ENCODE results near the gene DEPDC4.
"Not testable (repeated sequence)": the region's sequence is repeated elsewhere in the genome, so short reads cannot be mapped to it uniquely, and the experiment has no call there.

Gene DEPDC4

GRCh38 chr12:100266835-100267602 lies at the start of gene DEPDC4, which contains the start of gene SCYL2:
DEPDC4 (minus strand) TSS chr12:100267079; CDS start chr12:100267076, 3 bp downstream.
SCYL2 (plus strand) TSS chr12:100267177; CDS start chr12:100282971, 15,794 bp downstream.
- DNase-seq (ENCODE audit: low read depth, low spot score) = peak; percentile 93

GRCh38 chr12:100311317-100311716 lies 44.4 kb upstream of the DEPDC4 start:
- DNase-seq (ENCODE audit: low read depth, low spot score) = no peak

DNA sequence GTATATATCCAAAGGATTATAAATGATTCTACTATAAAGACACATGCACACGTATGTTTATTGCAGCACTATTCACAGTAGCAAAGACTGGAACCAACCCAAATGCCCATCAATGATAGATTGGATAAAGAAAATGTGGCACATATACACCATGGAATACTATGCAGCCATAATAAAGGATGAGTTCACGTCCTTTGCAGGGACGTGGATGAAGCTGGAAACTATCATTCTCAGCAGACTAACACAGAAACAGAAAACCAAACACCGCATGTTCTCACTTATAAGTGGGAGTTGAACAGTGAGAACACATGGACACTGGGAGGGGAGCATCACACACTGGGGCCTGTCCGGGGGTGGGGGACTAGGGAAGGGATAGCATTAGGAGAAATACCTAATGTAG lies 41.3 kb upstream of the DEPDC4 start:
- not testable (repeated sequence) for DNase-seq (ENCODE audit: low read depth, low spot score)

GRCh38 chr12:100304334-100304733 lies 37.5 kb upstream of the DEPDC4 start:
- not testable (repeated sequence) for DNase-seq (ENCODE audit: low read depth, low spot score)

- DNase-seq (ENCODE audit: low read depth, low spot score) = no peak
Measured at GRCh38 chr12:100303831-100304230, 37.0 kb upstream of the DEPDC4 start.

GRCh38 chr12:100302081-100302480 lies 35.2 kb upstream of the DEPDC4 start:
- no peak for DNase-seq (ENCODE audit: low read depth, low spot score)

DNA sequence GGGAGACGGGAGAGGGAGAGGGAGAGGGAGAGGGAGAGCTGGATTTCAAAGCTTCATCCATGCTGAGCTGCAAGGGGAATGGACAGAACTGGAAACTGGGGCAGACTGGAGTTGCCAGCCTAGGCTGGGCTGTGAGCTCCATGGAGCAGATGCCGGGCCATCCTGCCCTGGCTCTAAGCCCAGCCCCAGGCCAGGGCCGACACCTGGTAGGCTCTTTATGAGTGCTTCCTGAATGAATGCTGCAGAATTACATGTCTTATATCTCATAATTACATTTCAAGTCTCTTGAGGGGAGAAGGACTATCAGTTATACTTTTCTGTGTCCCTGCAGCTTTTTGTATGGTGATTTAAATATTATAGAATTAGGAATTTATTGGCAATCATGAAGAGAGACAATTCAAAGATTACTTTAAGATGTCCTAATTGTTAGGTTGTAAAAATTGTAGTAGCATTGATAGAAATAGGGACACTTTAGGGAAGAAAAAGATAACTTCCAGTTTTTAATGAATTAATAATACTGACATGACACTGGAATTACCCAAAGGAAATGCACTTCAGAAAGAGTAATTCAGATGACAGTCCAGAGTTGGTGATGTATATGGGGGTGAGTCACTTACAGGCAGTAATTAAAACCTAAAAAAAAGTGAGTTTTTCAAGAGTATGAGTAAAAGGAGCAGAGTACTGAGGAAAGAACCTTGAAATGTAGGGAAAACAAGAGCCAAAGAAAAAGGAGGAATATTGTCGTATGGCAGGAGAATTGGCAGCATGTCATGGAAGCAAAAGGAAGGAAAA lies 29.1 kb upstream of the DEPDC4 start:
- DNase-seq (ENCODE audit: low read depth, low spot score) = no peak

DNA sequence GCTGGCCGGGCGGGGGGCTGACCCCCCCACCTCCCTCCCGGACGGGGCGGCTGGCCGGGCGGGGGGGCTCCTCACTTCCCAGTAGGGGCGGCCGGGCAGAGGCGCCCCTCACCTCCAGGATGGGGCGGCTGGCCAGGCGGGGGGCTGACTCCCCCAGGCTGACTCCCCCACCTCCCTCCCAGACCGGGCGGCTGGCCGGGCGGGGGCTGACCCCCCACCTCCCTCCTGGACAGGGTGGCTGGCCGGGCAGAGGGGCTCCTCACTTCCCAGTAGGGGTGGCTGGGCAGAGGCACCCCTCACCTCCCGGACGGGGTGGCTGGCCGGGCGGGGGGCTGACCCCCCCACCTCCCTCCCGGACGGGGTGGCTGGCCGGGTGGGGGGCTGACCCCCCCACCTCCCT lies 27.5 kb upstream of the DEPDC4 start:
- not testable (repeated sequence) for DNase-seq (ENCODE audit: low read depth, low spot score)

DNA sequence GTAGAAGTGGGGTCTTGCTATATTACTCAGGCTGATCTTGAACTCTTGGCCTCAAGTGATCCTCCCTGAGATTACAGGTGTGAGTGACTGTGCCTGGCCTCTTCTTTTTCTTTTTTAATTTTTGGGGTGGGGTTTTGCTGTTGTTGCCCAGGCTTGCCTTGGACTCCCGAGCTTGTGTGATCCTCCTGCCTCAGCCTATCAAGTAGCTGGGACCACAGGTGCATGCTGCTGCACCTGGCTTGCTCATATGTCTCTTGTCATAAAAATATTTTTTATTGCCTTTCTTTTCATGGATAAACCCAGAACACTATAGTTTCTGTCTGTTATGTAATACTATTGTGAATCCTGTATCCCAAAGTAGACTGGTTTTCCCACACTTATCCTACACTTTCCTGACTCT lies 26.1 kb upstream of the DEPDC4 start:
- DNase-seq (ENCODE audit: low read depth, low spot score) = no peak

DNA sequence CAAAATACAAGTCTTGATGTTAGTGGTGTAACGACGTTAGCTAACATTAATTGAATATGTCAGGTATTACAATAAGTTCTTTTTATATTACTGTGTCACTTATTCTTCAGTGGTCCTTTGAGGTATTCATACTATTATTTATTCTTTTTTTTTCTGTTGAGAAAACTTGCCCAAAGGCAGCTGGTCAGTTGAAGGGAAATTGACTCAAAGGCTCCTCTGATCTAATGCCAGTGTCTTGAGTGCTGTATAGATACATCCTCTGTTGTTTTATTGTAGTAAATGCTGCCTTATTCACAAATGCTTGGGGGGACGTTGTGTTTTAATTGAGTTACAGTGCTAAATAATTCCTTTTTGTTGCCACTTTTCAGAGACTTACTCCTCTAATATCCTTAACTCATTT lies 23.1 kb upstream of the DEPDC4 start:
- DNase-seq (ENCODE audit: low read depth, low spot score) = no peak

- DNase-seq (ENCODE audit: low read depth, low spot score) = no peak
Measured at GRCh38 chr12:100289038-100289437, 22.2 kb upstream of the DEPDC4 start.

DNA sequence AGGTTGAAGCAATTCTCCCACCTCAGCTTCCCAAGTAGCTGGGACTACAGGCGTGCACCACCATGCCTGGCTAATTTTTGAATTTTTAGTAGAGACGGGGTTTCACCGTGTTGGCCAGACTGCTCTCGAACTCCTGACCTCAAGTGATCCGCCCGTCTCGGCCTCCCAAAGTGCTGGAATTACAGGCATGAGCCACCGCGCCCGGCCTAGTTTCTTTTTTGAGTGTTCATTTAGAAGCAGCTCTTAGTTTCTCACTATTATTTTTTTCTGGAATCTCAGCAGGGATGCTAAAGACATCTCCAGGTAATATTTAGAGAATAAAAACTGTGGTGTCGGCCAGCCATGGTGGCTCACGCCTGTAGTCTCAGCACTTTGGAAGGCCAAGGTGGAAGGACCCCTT lies 17.7 kb upstream of the DEPDC4 start:
- DNase-seq (ENCODE audit: low read depth, low spot score) = not testable (repeated sequence)

DNA sequence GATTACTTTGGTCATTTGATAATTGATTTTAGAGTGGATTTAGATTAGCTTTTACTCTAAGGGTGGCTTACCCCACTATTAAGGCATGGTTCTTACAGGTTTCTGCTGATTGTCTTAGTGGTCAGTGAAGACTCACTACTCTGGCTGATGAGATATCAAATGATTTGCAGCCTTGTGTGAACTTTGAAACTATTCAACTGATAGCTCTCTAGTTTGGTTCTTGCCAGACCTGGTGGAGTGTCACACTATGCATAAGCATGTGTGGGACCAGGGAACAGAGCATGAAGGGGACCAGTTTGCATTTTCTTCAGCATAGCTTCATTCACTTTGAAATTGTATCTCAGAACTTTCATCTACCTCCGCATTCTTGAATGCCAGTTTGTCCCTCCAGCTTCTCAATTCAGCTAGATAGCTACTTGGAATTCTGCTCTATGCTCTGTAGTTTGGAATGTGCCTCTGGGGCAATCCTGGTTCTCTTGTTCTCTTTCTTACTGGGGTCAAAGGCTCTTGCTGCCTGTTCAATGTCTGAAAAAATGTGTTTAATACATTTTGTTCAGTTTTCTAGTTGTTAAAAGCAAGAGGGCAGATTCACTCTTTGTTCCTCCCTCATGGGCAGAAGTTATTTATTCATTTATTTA lies 12.8 kb upstream of the DEPDC4 start:
- DNase-seq (ENCODE audit: low read depth, low spot score) = no peak

DNA sequence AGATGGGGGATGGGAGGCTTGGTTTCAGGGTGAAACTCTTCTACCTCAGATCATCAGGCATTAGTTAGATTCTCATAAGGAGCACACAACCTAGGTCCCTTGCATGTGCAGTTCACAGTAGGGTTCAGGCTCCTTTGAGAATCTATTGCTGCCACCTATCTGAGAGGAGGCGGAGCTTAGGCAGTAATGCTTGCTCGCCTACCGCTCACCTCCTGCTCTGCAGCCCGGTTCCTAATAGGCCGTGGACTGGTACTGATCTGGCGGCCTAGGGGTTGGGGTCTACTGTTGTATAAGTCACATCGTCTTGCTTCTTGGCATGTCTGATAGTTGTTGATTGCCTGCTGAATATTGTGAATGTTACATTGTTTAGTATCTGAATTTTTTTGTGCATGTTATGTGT lies 12.3 kb upstream of the DEPDC4 start:
- DNase-seq (ENCODE audit: low read depth, low spot score) = no peak

DNA sequence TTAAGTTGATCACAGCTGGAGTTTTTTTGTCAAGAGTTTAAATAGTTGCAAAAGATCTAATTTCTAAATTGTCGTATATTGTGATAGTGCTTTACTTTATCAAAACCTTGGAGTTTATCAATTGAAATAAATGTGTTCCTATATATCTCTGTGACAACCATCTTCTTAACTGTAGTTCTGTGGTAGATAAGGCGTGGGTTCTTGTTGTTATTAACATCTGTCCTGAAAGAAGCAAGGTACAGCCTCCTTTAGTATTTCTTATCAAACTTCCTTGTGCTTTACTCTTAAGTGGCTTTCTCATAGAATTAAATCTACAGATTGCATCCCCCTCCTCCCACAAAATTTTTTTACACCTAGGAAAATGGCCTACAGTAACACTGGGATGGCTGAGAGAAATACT lies 7.4 kb upstream of the DEPDC4 start:
- no peak for DNase-seq (ENCODE audit: low read depth, low spot score)

- DNase-seq (ENCODE audit: low read depth, low spot score) = no peak
Measured at GRCh38 chr12:100273782-100274181, 6.9 kb upstream of the DEPDC4 start.

DNA sequence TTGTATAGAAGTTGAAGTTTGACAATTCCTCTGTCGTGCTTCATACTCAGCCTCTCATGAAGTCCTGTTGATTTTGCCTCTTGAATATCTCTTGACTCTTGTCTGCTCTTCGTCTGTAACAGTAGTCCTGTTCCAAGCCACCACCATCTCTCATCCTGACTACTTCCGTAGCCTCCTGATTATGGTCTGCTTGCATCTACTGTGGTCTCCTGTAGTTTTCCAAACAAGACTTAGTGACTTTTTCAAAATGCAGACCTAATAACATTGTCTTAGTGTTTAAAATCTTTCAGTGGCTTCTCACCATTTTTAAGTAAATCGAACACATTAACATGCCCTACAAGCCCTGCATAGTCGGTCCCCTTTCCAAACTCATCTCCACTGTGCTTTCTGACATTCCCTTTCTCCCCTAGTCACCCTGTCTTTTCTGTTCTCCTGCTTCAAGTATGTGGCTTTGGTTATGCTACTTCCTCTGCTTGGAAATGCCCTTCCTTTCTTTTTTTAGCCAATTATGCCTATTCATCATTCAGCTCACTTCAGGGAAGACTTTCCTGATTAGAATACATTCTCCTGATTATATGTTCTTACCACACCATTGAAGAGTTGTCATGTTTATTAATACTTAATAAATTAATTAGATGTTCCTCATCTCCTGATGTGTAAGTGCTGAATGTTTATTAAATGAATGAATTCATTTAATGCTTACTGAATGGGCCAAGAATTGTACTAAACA lies 2.1 kb upstream of the DEPDC4 start:
- DNase-seq (ENCODE audit: low read depth, low spot score) = no peak

DNA sequence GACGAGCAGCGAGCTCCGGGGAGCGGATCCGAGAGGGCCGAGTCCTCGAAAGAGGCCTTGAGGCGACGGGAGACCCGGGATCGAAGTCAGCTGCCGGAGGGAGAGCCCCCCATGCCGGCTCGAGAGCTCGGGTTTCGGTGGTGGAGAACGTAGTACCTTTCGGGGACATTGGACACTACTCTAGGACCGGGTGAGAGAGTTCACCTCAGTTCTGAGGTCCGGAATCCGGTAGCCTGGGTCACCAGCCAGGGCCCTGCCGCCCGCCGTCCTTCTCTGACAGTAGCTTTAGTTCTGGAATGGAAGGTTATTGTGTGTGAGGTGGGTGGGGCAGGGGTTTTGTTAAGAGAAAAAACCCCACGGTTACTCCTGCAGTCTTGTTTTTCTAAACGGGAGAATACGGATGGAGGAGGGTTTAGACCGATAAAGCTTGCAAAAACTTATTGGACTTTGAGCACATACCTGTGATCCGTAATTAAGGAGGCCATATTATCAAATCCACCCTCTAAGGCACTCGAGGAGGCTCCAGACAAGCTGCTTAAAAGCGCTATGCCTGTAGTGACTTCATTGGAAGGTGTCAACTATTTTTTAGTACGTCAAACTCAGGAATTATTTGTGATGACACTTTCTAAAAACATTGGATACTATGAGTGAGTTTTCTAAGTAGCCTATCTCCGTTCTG lies 863 bp upstream of the DEPDC4 start:
- DNase-seq (ENCODE audit: low read depth, low spot score) = no peak

DNA sequence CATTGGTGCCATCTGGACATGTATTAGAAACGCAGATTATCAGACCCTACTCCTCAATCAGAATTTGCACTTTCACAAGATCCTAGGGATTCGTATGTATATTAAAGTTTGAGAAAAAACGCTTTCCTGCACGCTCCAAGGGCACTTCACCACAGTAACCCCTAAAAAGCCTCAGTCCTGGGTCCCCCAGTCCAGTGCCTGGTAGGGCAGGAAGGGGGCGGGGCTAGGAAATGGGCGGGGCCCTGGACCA lies 369 bp downstream of the DEPDC4 start:
- no peak for DNase-seq (ENCODE audit: low read depth, low spot score)

DNA sequence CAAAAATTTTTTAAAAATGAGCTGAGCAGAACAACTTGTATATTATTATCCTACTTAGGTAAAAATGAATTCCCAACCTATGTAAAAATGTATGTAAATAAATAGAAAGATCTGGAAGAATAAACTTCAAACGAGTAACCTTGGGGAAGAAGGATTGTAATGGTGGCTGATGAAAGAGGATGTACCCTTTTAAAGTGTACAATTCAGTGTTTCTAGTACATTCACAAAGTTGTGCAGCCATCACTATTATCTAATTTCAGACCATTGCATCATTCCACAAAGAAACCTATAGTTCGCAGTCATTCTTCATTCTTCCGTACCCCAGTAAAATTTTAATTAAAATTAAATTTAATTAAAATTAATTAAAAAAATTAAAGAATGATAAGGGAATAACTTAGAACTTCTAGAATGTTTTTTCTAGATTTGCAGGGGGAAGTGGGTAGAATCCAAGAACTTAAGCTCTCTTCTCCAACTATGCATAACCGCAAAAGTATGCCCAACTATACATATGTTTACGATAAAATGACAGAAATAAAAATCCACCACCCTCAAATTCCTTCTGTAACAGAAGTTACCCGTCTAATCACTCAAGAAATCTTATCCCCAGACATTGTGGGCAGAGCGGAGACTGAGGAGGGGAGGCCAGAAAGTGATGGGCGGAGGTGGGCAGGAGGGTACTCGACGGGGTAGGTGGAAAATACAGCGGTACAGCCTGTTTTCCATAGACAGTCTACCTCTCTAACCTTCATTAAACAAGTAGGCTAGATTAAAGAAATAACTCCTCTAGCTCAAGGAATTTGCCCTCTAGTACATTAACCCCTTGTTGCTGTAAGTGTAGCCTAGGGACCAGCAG lies 921 bp downstream of the DEPDC4 start:
- no peak for DNase-seq (ENCODE audit: low read depth, low spot score)
